ENCODE measurements around the gene PRKCE. TPM values are rescaled to one million over a fixed set of nuclear protein-coding genes. Genes with fewer than 3 reads are reported as not detected.

The PRKCE gene
- total RNA-seq, 1 donor from 2014 or later: 11.7 TPM

- no peaks in the 10 kb centered on the region for H3K36me3 Mint-ChIP-seq (ENCODE audit: low read depth)
- no peak overlapping the region for H3K27ac Mint-ChIP-seq
- no peaks in the 10 kb centered on the region for H3K9me3 Mint-ChIP-seq
- peaks cover 4% of the 10 kb centered on the region for H3K27me3 Mint-ChIP-seq (ENCODE audit: insufficient read depth)
- H3K4me3 Mint-ChIP-seq: no peak overlapping the region
- peak; percentile 34 for DNase-seq (ENCODE audit: low spot score)
- intact Hi-C loops (cut with micrococcal nuclease): loop anchor here (1.0 to 2.0 kb wide), 4 partner anchors 127 to 796 kb away; partner anchors contain the start of gene PRKCE
- peaks cover 5% of the 10 kb centered on the region for H3K4me1 Mint-ChIP-seq (ENCODE audit: low read depth)
Observed at GRCh38 chr2:45778720-45779171, 127.3 kb downstream of the PRKCE start.

DNA sequence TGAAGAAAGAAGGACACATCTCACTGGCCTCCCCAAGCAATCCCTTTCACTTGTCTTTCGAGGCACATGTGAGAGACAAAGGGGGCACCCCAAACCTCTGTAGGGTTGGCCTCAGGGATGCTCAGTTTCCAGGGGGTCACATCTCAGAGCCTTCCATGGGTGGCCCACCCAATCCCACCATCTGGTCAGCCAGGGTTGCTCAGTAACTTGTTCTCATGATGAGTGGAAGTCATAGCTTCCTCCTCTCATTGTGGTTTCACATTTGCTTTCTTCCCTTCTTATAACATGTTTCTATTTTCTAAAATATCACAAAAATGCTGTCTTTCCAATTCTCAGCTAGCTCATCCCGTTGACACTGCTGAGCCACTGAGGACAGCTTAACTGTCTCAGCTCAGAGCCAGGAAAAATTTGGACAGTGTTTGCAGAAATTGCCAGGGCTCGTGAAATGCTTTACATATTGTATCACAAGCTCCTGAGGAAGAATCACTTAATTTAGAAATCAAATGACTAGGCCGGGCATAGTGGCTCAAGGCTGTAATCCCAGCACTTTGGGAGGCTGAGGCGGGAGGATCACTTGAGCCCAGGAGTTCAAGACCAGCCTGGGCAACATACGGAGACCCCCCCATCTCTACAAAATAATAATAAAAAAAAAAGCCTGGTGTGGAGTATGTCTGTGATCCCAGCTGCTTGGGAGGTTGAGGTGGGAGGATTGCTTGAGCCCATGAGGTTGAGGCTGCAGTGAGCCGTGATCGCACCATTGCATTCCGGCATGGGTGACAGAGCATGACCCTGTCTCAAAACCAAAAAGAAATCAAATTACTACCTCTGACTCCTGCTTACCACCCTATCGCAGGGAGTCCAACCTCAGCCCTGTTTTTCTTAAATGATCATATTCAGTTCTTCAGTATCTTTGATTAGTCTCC, 129.3 kb downstream of the PRKCE start:
- Mint-ChIP-seq H3K9me3 (no peaks in the 10 kb centered on the region), H3K27me3 (ENCODE audit: insufficient read depth) (peaks cover 2% of the 10 kb centered on the region), H3K4me1 (ENCODE audit: low read depth) (peaks cover 10% of the 10 kb centered on the region), H3K4me3 (no peak overlapping the region), H3K36me3 (ENCODE audit: low read depth) (no peaks in the 10 kb centered on the region), H3K27ac (no peak overlapping the region)
- no peak for DNase-seq (ENCODE audit: low spot score)
- intact Hi-C loops (cut with micrococcal nuclease): no loop called here

- intact Hi-C loops (cut with micrococcal nuclease): no loop called here
Observed at GRCh38 chr2:45781464-45781811, 130.0 kb downstream of the PRKCE start.

DNA sequence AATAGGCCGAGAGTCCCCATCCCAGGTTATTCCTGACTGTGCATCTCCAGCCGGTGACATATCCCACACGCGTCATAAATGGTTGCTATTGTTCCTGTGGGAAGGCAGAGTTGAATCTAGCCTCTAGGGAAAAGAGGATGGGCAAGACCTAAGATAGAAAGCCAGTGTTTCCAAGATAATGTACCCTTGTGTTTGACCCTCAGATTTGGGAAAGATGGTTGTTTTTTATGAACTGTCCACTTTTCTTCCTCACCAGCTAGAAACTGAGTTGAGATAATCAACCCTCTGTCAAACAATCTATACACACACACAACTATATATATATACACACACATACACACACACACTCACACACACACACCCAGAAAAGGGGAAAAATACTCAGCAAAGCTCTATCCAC, 131.0 kb downstream of the PRKCE start:
- no peak overlapping the region for H3K27ac Mint-ChIP-seq
- peaks cover 22% of the 10 kb centered on the region for H3K4me1 Mint-ChIP-seq (ENCODE audit: low read depth)
- peaks cover 2% of the 10 kb centered on the region for H3K27me3 Mint-ChIP-seq (ENCODE audit: insufficient read depth)
- H3K4me3 Mint-ChIP-seq: no peak overlapping the region
- no peaks in the 10 kb centered on the region for H3K36me3 Mint-ChIP-seq (ENCODE audit: low read depth)
- H3K9me3 Mint-ChIP-seq: no peaks in the 10 kb centered on the region
- intact Hi-C loops (cut with micrococcal nuclease): no loop called here
- DNase-seq (ENCODE audit: low spot score): no peak

More at GRCh38 chr2:45781464-45781811, 130.0 kb downstream of the PRKCE start:
- H3K36me3 Mint-ChIP-seq (ENCODE audit: low read depth): no peaks in the 10 kb centered on the region
- no peak overlapping the region for H3K4me3 Mint-ChIP-seq
- no peaks in the 10 kb centered on the region for H3K9me3 Mint-ChIP-seq
- peaks cover 2% of the 10 kb centered on the region for H3K27me3 Mint-ChIP-seq (ENCODE audit: insufficient read depth)
- H3K27ac Mint-ChIP-seq: no peak overlapping the region
- peaks cover 16% of the 10 kb centered on the region for H3K4me1 Mint-ChIP-seq (ENCODE audit: low read depth)
- DNase-seq (ENCODE audit: low spot score): no peak

DNA sequence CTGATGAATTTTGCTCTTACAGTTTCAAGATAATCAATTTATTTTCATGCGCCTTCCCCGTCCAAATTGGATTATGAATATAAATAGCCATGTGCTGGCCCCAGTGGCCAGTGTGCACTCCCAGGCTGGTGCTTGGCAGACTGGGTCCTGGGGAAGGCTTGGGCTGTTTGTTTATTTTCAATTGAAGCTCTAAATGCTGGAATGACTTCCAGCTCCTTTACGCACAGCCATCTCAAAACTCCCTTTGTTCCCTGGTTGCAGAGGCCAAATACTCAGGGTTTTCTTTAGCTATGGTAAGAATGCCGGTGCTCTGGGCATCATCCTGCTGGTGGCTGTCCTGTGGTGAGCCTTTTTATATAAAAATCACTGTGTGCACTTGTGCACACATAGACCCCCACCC, 131.5 kb downstream of the PRKCE start:
- intact Hi-C loops (cut with micrococcal nuclease): no loop called here
- no peaks in the 10 kb centered on the region for H3K9me3 Mint-ChIP-seq
- H3K36me3 Mint-ChIP-seq (ENCODE audit: low read depth): no peaks in the 10 kb centered on the region
- H3K27ac Mint-ChIP-seq: no peak overlapping the region
- H3K27me3 Mint-ChIP-seq (ENCODE audit: insufficient read depth): peaks cover 2% of the 10 kb centered on the region
- peaks cover 22% of the 10 kb centered on the region for H3K4me1 Mint-ChIP-seq (ENCODE audit: low read depth)
- no peak overlapping the region for H3K4me3 Mint-ChIP-seq
- no peak for DNase-seq (ENCODE audit: low spot score)

- H3K4me3 Mint-ChIP-seq: no peak overlapping the region
- peaks cover 21% of the 10 kb centered on the region for H3K4me1 Mint-ChIP-seq (ENCODE audit: low read depth)
- intact Hi-C loops (cut with micrococcal nuclease): no loop called here
- peak overlapping the region; percentile 72 for H3K27ac Mint-ChIP-seq
- H3K9me3 Mint-ChIP-seq: no peaks in the 10 kb centered on the region
- no peaks in the 10 kb centered on the region for H3K27me3 Mint-ChIP-seq (ENCODE audit: insufficient read depth)
- no peak for DNase-seq (ENCODE audit: low spot score)
- H3K36me3 Mint-ChIP-seq (ENCODE audit: low read depth): no peaks in the 10 kb centered on the region
Observed at GRCh38 chr2:45786030-45786835, 134.8 kb downstream of the PRKCE start.

DNA sequence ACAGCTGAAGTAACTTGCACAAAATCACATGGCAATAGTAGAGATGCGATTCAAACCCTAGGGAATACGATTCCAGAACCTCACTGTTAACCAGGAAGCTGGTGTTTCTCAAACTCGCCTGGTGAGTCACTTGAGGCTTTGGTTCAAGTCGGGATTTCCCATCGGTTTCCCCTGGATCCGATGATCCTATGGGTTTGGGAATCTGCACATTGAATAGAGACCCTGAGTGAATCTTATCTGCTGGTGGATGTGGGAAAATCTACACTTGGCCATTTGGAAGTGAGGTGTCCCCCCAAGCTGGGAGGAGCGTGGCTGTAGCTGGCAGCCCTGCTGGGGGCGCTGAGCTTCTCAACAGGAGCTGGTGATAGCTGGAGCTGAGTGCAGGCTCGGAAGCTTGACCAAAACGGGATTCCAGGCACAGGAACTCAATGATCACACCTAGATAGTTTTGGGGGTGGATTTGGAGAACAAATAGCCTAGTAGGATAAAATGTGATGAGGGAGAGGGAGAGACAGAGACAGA, 135.4 kb downstream of the PRKCE start:
- Mint-ChIP-seq H3K36me3 (ENCODE audit: low read depth) (no peaks in the 10 kb centered on the region), H3K27me3 (ENCODE audit: insufficient read depth) (no peaks in the 10 kb centered on the region), H3K27ac (no peak overlapping the region), H3K4me3 (no peak overlapping the region), H3K4me1 (ENCODE audit: low read depth) (peaks cover 21% of the 10 kb centered on the region), H3K9me3 (no peaks in the 10 kb centered on the region)
- intact Hi-C loops (cut with micrococcal nuclease): no loop called here
- no peak for DNase-seq (ENCODE audit: low spot score)

DNA sequence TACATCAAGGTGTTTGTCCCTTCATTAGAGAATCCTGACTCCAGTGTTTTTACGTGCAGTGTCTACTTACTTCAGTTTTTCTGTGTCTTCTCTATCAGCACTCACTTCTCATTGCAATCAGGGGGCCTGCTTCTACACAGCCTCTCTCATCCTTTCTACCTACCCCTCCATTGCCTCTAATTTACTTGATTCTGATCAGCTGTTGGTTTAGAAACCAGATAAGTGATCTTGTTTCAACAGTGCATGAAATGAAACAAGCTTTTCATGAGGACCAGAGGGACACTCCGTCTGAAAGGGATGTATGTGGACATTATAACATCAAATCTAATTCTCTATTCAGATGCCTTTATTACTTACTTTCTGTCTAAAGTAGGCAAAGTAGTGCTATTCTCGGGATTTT, 136.9 kb downstream of the PRKCE start:
- H3K4me3 Mint-ChIP-seq: no peak overlapping the region
- H3K27me3 Mint-ChIP-seq (ENCODE audit: insufficient read depth): no peaks in the 10 kb centered on the region
- H3K27ac Mint-ChIP-seq: no peak overlapping the region
- no peak for DNase-seq (ENCODE audit: low spot score)
- peaks cover 21% of the 10 kb centered on the region for H3K4me1 Mint-ChIP-seq (ENCODE audit: low read depth)
- intact Hi-C loops (cut with micrococcal nuclease): no loop called here
- H3K9me3 Mint-ChIP-seq: no peaks in the 10 kb centered on the region
- H3K36me3 Mint-ChIP-seq (ENCODE audit: low read depth): no peaks in the 10 kb centered on the region

GRCh38 chr2:45789317-45789716, 137.8 kb downstream of the PRKCE start:
- intact Hi-C loops (cut with micrococcal nuclease): no loop called here
- no peak for DNase-seq (ENCODE audit: low spot score)
- H3K27me3 Mint-ChIP-seq (ENCODE audit: insufficient read depth): no peaks in the 10 kb centered on the region
- no peak overlapping the region for H3K27ac Mint-ChIP-seq
- no peaks in the 10 kb centered on the region for H3K36me3 Mint-ChIP-seq (ENCODE audit: low read depth)
- no peaks in the 10 kb centered on the region for H3K9me3 Mint-ChIP-seq
- peaks cover 21% of the 10 kb centered on the region for H3K4me1 Mint-ChIP-seq (ENCODE audit: low read depth)
- no peak overlapping the region for H3K4me3 Mint-ChIP-seq

DNA sequence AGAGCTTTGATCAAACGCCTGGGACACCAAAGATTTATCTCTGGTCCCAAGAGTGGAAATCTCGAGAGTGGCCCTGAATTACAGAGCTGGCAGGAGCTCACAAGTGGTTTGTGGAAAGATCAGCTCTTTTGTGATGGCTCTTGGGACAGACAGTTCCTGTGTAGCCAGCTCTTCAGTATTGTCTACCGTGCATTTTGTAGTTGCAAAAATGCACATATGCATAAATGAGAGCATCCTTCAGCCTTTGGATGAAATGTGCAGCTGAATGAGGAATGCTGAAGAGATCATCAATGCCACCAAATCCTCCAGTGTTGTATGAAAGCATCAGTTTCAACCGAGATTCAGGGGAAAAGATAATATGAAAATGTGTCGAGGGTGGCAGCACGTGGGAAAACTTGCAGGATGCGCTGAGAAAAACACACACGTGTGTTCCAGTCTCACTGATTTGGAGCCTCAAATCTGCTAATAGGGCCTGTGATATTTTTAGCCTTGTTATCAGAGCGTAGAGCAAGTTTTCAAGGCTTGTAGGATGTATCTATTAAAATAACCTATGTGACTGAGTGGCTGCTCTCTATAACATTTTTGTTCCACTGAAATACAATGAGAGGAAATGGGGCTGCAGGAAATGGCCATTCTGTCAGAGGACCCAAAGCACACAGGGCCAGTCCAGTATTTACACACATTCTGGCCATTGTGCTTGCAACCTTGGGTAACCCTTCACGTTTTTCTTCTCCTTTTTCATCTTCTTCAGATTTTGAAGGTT, 138.7 kb downstream of the PRKCE start:
- Mint-ChIP-seq H3K9me3 (no peaks in the 10 kb centered on the region), H3K36me3 (ENCODE audit: low read depth) (no peaks in the 10 kb centered on the region), H3K27me3 (ENCODE audit: insufficient read depth) (no peaks in the 10 kb centered on the region), H3K4me3 (no peak overlapping the region), H3K27ac (no peak overlapping the region), H3K4me1 (ENCODE audit: low read depth) (peaks cover 21% of the 10 kb centered on the region)
- DNase-seq (ENCODE audit: low spot score): no peak
- intact Hi-C loops (cut with micrococcal nuclease): no loop called here

GRCh38 chr2:45793305-45793962, 142.0 kb downstream of the PRKCE start:
- Mint-ChIP-seq H3K27ac (no peak overlapping the region), H3K4me3 (no peak overlapping the region), H3K36me3 (ENCODE audit: low read depth) (no peaks in the 10 kb centered on the region), H3K4me1 (ENCODE audit: low read depth) (peaks cover under 1% of the 10 kb centered on the region), H3K9me3 (no peaks in the 10 kb centered on the region), H3K27me3 (ENCODE audit: insufficient read depth) (no peaks in the 10 kb centered on the region)
- intact Hi-C loops (cut with micrococcal nuclease): no loop called here
- DNase-seq (ENCODE audit: low spot score): no peak

- Mint-ChIP-seq H3K27me3 (ENCODE audit: insufficient read depth) (no peaks in the 10 kb centered on the region), H3K36me3 (ENCODE audit: low read depth) (no peaks in the 10 kb centered on the region), H3K9me3 (no peaks in the 10 kb centered on the region), H3K27ac (no peak overlapping the region), H3K4me3 (no peak overlapping the region), H3K4me1 (ENCODE audit: low read depth) (no peaks in the 10 kb centered on the region)
- DNase-seq (ENCODE audit: low spot score): no peak
- intact Hi-C loops (cut with micrococcal nuclease): no loop called here
Observed at GRCh38 chr2:45794134-45794617, 142.7 kb downstream of the PRKCE start.

Measured in activated T-helper 1 cell treated with anti-CD3 and anti-CD28 coated beads, Interleukin-12 subunit alpha, Interleukin-12 subunit beta, Interleukin-2, Interleukin-4 antibody, amounts not matched to agents 30 ng/mL and 10 ng/mL and 1 ng/mL, durations not matched to agents 14 hours and 24 hours and 36 hours (primary cell).